ENCODE measurements around the gene HMGN1. TPM values are rescaled to one million over a fixed set of nuclear protein-coding genes. Genes with fewer than 3 reads are reported as not detected.

HMGN1 gene
- total RNA-seq, 1 experiment from 2014 or later = 391 TPM

GRCh38 chr21:39336457-39337008 is 12.4 kb downstream of the HMGN1 start:
- POLR2A ChIA-PET = no interaction called here
- no peak overlapping the region for H3K4me3 ChIP-seq (ENCODE audit: low read depth, low read length)
- no peaks in the 10 kb centered on the region for H3K27me3 Mint-ChIP-seq (ENCODE audit: insufficient read depth, unreplicated experiment)

GRCh38 chr21:39334611-39335010 is 14.3 kb downstream of the HMGN1 start:
- Histone ChIP-seq H3K4me1 (peaks cover 13% of the 10 kb centered on the region), H3K9me3 (no peaks in the 10 kb centered on the region), H3K27me3 (replicated peaks; ENCODE audit: control insufficient read depth, insufficient read depth, low read length) (no peaks in the 10 kb centered on the region), H3K36me3 (ENCODE audit: control insufficient read depth, insufficient read depth, low read length) (no peaks in the 10 kb centered on the region), H3K4me3 (ENCODE audit: low read depth, low read length) (no peak overlapping the region)
- no peaks in the 10 kb centered on the region for H3K27me3 Mint-ChIP-seq (ENCODE audit: insufficient read depth, unreplicated experiment)
- peaks cover 8% of the 10 kb centered on the region for H3K36me3 Mint-ChIP-seq (ENCODE audit: insufficient read depth, unreplicated experiment)
- no peak overlapping the region for H3K27ac Mint-ChIP-seq (ENCODE audit: unreplicated experiment)
- no peak overlapping the region for H3K4me3 Mint-ChIP-seq (ENCODE audit: unreplicated experiment)
- BruUV-seq (replicated peaks) = no TSS peak
- H3K9me3 Mint-ChIP-seq (ENCODE audit: unreplicated experiment) = no peaks in the 10 kb centered on the region
- CTCF ChIA-PET = no interaction called here
- TF ChIP-seq CTCF (IDR thresholded peaks at IDR 0.05; ENCODE audit: insufficient read depth in 1 of 2, low read depth in 1 of 2, low read length in 1 of 2, severe bottlenecking in 1 of 2, unreplicated experiment in 1 of 2) = no peak
- intact Hi-C loops (cut with micrococcal nuclease; ENCODE audit: unreplicated experiment) = no loop called here
- no peak for DNase-seq
- peaks cover 7% of the 10 kb centered on the region for H3K4me1 Mint-ChIP-seq (ENCODE audit: low read depth, unreplicated experiment)
- POLR2A ChIA-PET = no interaction called here

More at GRCh38 chr21:39336457-39337008, 12.4 kb downstream of the HMGN1 start:
- no TSS peak for BruUV-seq (replicated peaks)
- no peaks in the 10 kb centered on the region for H3K9me3 ChIP-seq
- H3K27me3 ChIP-seq (replicated peaks; ENCODE audit: control insufficient read depth, insufficient read depth, low read length) = no peaks in the 10 kb centered on the region
- H3K4me3 Mint-ChIP-seq (ENCODE audit: unreplicated experiment) = no peak overlapping the region
- H3K36me3 ChIP-seq (ENCODE audit: control insufficient read depth, insufficient read depth, low read length) = no peaks in the 10 kb centered on the region
- no peak for TF ChIP-seq CTCF (IDR thresholded peaks at IDR 0.05; ENCODE audit: insufficient read depth in 1 of 2, low read depth in 1 of 2, low read length in 1 of 2, severe bottlenecking in 1 of 2, unreplicated experiment in 1 of 2)
- peaks cover 7% of the 10 kb centered on the region for H3K4me1 Mint-ChIP-seq (ENCODE audit: low read depth, unreplicated experiment)
- no peak for DNase-seq
- peaks cover 17% of the 10 kb centered on the region for H3K36me3 Mint-ChIP-seq (ENCODE audit: insufficient read depth, unreplicated experiment)
- intact Hi-C loops (cut with micrococcal nuclease; ENCODE audit: unreplicated experiment) = no loop called here
- H3K27ac Mint-ChIP-seq (ENCODE audit: unreplicated experiment) = no peak overlapping the region
- H3K9me3 Mint-ChIP-seq (ENCODE audit: unreplicated experiment) = no peaks in the 10 kb centered on the region
- CTCF ChIA-PET = interaction anchor here (0.6 to 0.7 kb wide), 2 partner anchors 51 to 104 kb away, joined by 3 read pairs; no protein-coding TSS in a partner anchor
- peaks cover 13% of the 10 kb centered on the region for H3K4me1 ChIP-seq

- Mint-ChIP-seq H3K4me3 (ENCODE audit: unreplicated experiment) (no peak overlapping the region), H3K27me3 (ENCODE audit: insufficient read depth, unreplicated experiment) (no peaks in the 10 kb centered on the region), H3K27ac (ENCODE audit: unreplicated experiment) (no peak overlapping the region), H3K36me3 (ENCODE audit: insufficient read depth, unreplicated experiment) (peaks cover 8% of the 10 kb centered on the region), H3K9me3 (ENCODE audit: unreplicated experiment) (no peaks in the 10 kb centered on the region), H3K4me1 (ENCODE audit: low read depth, unreplicated experiment) (peaks cover 7% of the 10 kb centered on the region)
- Histone ChIP-seq H3K36me3 (ENCODE audit: control insufficient read depth, insufficient read depth, low read length) (no peaks in the 10 kb centered on the region), H3K4me1 (peaks cover 13% of the 10 kb centered on the region), H3K27me3 (replicated peaks; ENCODE audit: control insufficient read depth, insufficient read depth, low read length) (no peaks in the 10 kb centered on the region), H3K4me3 (ENCODE audit: low read depth, low read length) (no peak overlapping the region), H3K9me3 (no peaks in the 10 kb centered on the region)
- no peak for DNase-seq
- intact Hi-C loops (cut with micrococcal nuclease; ENCODE audit: unreplicated experiment) = no loop called here
- CTCF ChIA-PET = no interaction called here
- POLR2A ChIA-PET = no interaction called here
- TF ChIP-seq CTCF (IDR thresholded peaks at IDR 0.05; ENCODE audit: insufficient read depth in 1 of 2, low read depth in 1 of 2, low read length in 1 of 2, severe bottlenecking in 1 of 2, unreplicated experiment in 1 of 2) = no peak
- BruUV-seq (replicated peaks) = no TSS peak
Measured at GRCh38 chr21:39332175-39332574, 16.7 kb downstream of the HMGN1 start.

Measured in Caco-2 (cell line).